ENCODE results near the gene ZNF598. TPM values are rescaled to one million over a fixed set of nuclear protein-coding genes. Genes with fewer than 3 reads are reported as not detected.
A peak's percentile ranks its signal among the peaks of the same experiment; 100 is the strongest.
"Not testable (repeated sequence)": the region's sequence is repeated elsewhere in the genome, so short reads cannot be mapped to it uniquely, and the experiment has no call there.

ZNF598 gene
- polyA plus RNA-seq, 1 experiment, result 8.2 TPM

DNA sequence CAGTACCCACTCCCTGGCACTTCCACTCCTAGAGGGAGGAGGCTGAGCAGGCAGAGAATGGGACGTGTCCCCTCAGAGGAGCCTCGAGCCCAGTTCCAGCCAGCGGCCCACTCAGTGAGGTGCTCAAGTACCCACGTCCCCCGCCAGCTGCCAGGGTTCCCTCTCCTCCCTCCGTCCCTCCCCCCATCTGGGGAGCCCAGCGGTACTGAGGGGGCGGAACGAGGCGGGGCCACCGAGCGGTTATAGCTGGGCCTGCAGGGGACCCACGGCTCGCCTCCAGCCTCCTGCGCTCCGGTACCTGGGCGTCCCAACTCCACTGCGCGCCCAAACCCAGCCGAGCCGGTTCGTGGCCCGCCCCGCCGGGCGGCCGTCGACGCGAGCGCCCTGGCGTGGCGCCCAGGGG is 9.9 kb upstream of the ZNF598 start, which contains the start of gene NPW:
NPW (plus strand) TSS at position 268 of the 403 bp plus-strand sequence.
- TF ChIP-seq, protein P1, sequence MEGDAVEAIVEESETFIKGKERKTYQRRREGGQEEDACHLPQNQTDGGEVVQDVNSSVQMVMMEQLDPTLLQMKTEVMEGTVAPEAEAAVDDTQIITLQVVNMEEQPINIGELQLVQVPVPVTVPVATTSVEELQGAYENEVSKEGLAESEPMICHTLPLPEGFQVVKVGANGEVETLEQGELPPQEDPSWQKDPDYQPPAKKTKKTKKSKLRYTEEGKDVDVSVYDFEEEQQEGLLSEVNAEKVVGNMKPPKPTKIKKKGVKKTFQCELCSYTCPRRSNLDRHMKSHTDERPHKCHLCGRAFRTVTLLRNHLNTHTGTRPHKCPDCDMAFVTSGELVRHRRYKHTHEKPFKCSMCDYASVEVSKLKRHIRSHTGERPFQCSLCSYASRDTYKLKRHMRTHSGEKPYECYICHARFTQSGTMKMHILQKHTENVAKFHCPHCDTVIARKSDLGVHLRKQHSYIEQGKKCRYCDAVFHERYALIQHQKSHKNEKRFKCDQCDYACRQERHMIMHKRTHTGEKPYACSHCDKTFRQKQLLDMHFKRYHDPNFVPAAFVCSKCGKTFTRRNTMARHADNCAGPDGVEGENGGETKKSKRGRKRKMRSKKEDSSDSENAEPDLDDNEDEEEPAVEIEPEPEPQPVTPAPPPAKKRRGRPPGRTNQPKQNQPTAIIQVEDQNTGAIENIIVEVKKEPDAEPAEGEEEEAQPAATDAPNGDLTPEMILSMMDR (IDR thresholded peaks at IDR 0.05; ENCODE audit: low read depth, low read length), result no peak
- ChIA-PET POLR2A (interaction anchor here (0.6 kb wide), 1 partner anchor 136 kb away, joined by 3 read pairs; the partner anchor contains the start of gene TRAF7), CTCF (interaction anchor here (1.6 kb wide), 1 partner anchor 37 kb away, joined by 3 read pairs; no protein-coding TSS in a partner anchor)
- Histone ChIP-seq H3K9me3 (ENCODE audit: control insufficient read depth, insufficient read depth, low read length) (no peaks in the 10 kb centered on the region), H3K27ac (ENCODE audit: low read depth, low read length) (no peak within 1 kb of the TSS), H3K4me3 (ENCODE audit: low read depth, low read length) (peak within 1 kb of the TSS; percentile 4; the same call in 1 of the 2 replicates), H3K27me3 (ENCODE audit: control insufficient read depth, insufficient read depth, low read length) (peaks cover 5% of the 10 kb centered on the region)
- no peak for DNase-seq (ENCODE audit: low read depth, low spot score)

GRCh38 chr16:2016407-2016922 is 6.8 kb upstream of the ZNF598 start:
- Histone ChIP-seq H3K4me3 (ENCODE audit: low read depth, low read length) (no peak overlapping the region), H3K27ac (ENCODE audit: low read depth, low read length) (no peak overlapping the region), H3K9me3 (ENCODE audit: control insufficient read depth, insufficient read depth, low read length) (no peaks in the 10 kb centered on the region), H3K27me3 (ENCODE audit: control insufficient read depth, insufficient read depth, low read length) (peaks cover 5% of the 10 kb centered on the region)
- no peak for DNase-seq (ENCODE audit: low read depth, low spot score)
- POLR2A ChIA-PET, result interaction anchor here (0.7 to 1.2 kb wide), 4 partner anchors 9 to 139 kb away, joined by 3 to 9 read pairs (median 4); partner anchors contain the start of genes RPS2 and TRAF7
- TF ChIP-seq, protein P1 (IDR thresholded peaks at IDR 0.05; ENCODE audit: low read depth, low read length), result peak; percentile 45
- CTCF ChIA-PET, result interaction anchor here (0.8 to 1.6 kb wide), 3 partner anchors 8 to 124 kb away, joined by 3 to 8 read pairs (median 4); no protein-coding TSS in a partner anchor

DNA sequence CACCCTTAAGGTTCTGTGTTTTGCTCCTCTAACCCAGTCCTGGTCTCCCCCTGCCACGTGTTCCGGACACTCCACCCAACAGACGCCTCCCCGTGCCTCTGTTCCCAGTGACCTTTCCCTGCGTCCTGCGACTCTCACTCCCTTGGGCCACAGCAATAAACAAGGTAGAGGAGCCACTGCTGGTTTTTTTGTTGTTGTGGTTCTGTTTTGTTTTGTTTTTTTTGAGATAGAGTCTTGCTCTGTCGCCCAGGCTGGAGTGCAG is 6.3 kb upstream of the ZNF598 start:
- no peak overlapping the region for H3K27ac ChIP-seq (ENCODE audit: low read depth, low read length)
- no peaks in the 10 kb centered on the region for H3K9me3 ChIP-seq (ENCODE audit: control insufficient read depth, insufficient read depth, low read length)
- ChIA-PET POLR2A (interaction anchor here (0.7 to 1.2 kb wide), 3 partner anchors 51 to 139 kb away, joined by 3 to 5 read pairs (median 4); partner anchors contain the start of genes RPS2 and TRAF7), CTCF (interaction anchor here (0.8 to 1.6 kb wide), 3 partner anchors 8 to 124 kb away, joined by 3 to 8 read pairs (median 4); no protein-coding TSS in a partner anchor)
- H3K27me3 ChIP-seq (ENCODE audit: control insufficient read depth, insufficient read depth, low read length), result peaks cover 5% of the 10 kb centered on the region
- TF ChIP-seq, protein P1 (IDR thresholded peaks at IDR 0.05; ENCODE audit: low read depth, low read length), result no peak
- no peak for DNase-seq (ENCODE audit: low read depth, low spot score)
- no peak overlapping the region for H3K4me3 ChIP-seq (ENCODE audit: low read depth, low read length)

DNA sequence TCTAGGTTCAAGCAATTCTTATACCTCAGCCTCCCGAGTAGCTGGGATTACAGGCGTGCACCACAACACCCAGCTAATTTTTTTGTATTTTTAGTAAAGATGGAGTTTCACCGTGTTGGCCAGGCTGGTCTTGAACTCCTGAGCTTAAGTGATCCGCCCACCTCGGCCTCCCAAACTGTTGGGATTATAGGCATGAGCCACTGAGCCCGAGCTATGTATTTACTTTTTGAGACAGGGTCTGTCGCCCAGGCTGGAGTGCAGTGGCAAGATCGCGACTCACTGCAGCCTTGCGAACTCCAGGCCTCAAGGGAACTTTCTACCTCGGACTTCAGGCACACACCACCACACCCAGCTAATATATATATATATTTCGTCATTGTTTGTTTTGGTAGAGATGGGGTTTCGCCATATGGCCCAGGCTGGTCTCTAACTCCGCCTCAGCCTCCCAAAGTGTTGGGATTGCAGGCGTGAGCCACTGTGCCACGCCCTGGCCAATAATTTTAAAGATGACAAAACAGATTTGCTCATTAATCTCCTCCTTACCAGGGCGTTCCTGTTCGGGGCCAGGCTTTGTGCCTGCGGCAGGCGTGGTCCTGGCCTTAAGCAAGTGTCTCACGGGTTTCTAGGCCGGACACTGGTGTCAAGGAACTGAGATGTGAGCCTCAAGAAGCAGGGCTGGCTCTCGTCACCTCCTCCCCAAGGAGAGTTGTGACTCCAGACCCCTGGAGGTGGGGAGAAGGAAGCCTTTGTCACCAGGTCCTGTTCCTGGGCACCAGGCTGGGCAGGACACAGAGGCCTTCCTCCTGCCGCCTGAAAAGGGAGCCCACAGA is 5.7 kb upstream of the ZNF598 start:
- TF ChIP-seq, protein P1 (IDR thresholded peaks at IDR 0.05; ENCODE audit: low read depth, low read length), result no peak
- Histone ChIP-seq H3K4me3 (ENCODE audit: low read depth, low read length) (no peak overlapping the region), H3K27ac (ENCODE audit: low read depth, low read length) (no peak overlapping the region), H3K9me3 (ENCODE audit: control insufficient read depth, insufficient read depth, low read length) (no peaks in the 10 kb centered on the region), H3K27me3 (ENCODE audit: control insufficient read depth, insufficient read depth, low read length) (peaks cover 5% of the 10 kb centered on the region)
- ChIA-PET POLR2A (interaction anchor here (0.7 kb wide), 1 partner anchor 140 kb away, joined by 3 read pairs; the partner anchor contains the start of gene TRAF7), CTCF (no interaction called here)
- no peak for DNase-seq (ENCODE audit: low read depth, low spot score)

DNA sequence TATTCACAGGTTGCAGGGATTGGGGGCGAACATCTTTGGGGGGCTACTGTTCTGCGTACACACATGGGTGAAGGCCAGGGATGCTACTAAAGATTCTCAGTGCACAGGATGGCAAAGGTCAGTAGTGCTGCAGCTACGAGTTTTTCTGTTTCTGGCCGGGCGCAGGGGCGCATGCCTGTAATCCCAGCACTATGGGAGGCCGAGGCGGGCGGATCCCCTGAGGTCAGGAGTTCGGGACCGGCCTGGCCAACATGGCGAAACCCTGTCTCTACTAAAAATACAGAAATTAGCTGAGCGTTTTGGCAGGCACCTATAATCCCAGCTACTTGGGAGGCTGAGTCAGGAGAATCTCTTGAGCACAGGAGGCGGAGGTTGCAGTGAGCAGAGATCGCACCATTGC is 3.9 kb upstream of the ZNF598 start:
- no peak for DNase-seq (ENCODE audit: low read depth, low spot score)
- H3K4me3 ChIP-seq (ENCODE audit: low read depth, low read length), result no peak overlapping the region
- ChIA-PET CTCF (interaction anchor here (1.0 to 1.4 kb wide), 2 partner anchors 9 to 127 kb away, joined by 5 to 9 read pairs; no protein-coding TSS in a partner anchor), POLR2A (no interaction called here)
- TF ChIP-seq, protein P1 (IDR thresholded peaks at IDR 0.05; ENCODE audit: low read depth, low read length), result no peak
- no peaks in the 10 kb centered on the region for H3K9me3 ChIP-seq (ENCODE audit: control insufficient read depth, insufficient read depth, low read length)
- no peaks in the 10 kb centered on the region for H3K27me3 ChIP-seq (ENCODE audit: control insufficient read depth, insufficient read depth, low read length)
- no peak overlapping the region for H3K27ac ChIP-seq (ENCODE audit: low read depth, low read length)

- not testable (repeated sequence) for H3K27me3 ChIP-seq (ENCODE audit: control insufficient read depth, insufficient read depth, low read length); DNase-seq (ENCODE audit: low read depth, low spot score); H3K9me3 ChIP-seq (ENCODE audit: control insufficient read depth, insufficient read depth, low read length); H3K4me3 ChIP-seq (ENCODE audit: low read depth, low read length); H3K27ac ChIP-seq (ENCODE audit: low read depth, low read length)
- CTCF ChIA-PET, result interaction anchor here (0.6 to 1.2 kb wide), 4 partner anchors 11 to 195 kb away, joined by 3 to 9 read pairs (median 3); no protein-coding TSS in a partner anchor
- POLR2A ChIA-PET, result interaction anchor here (0.6 kb wide), 1 partner anchor 27 kb away, joined by 3 read pairs; no protein-coding TSS in a partner anchor
Observed at GRCh38 chr16:2011726-2012125, 2.1 kb upstream of the ZNF598 start.
